T47D (cell line): Measurements from ENCODE around the gene PSAP.
"Not testable (repeated sequence)": the region's sequence is repeated elsewhere in the genome, so short reads cannot be mapped to it uniquely, and the experiment has no call there.

ENCODE experiments used
- DNase-seq, 2 experiments: peaks; one replicate each; pipeline versions ENCODE4 v3.0.0 to v3.0.0-alpha.2; 2011 to 2012; ENCODE audit warnings: low read depth in 1 of 2, low spot score in 1 of 2
- JUND ChIP-seq: IDR thresholded peaks from 2 replicates; pipeline ENCODE4 v1.6.1; 2012; ENCODE audit warnings: low read depth
- in situ Hi-C: cut with HindIII; loops from 2 replicates; pipeline ENCODE4 v1.10.0; 2016; ENCODE audit warnings: low sequenced_read_pairs, low pct_unique_long_range_greater_than_20kb

Gene PSAP

GRCh38 chr10:71864911-71865361, 13.9 kb upstream of the PSAP start:
- in situ Hi-C loops = no loop called here
- DNase-seq = no peak

GRCh38 chr10:71863203-71863602, 12.2 kb upstream of the PSAP start:
- in situ Hi-C loops = no loop called here
- DNase-seq = no peak
- no peak for TF ChIP-seq JUND

More at GRCh38 chr10:71864911-71865361, 13.9 kb upstream of the PSAP start:
- TF ChIP-seq JUND = no peak

GRCh38 chr10:71860243-71861029, 9.4 kb upstream of the PSAP start:
- no peak for TF ChIP-seq JUND
- in situ Hi-C loops = no loop called here
- peak in 1 of 2 experiments; percentile 70 for DNase-seq

GRCh38 chr10:71857934-71858890, 7.2 kb upstream of the PSAP start:
- no peak for DNase-seq
- no peak for TF ChIP-seq JUND
- in situ Hi-C loops = no loop called here

- no peak for TF ChIP-seq JUND
- in situ Hi-C loops = no loop called here
- DNase-seq = no peak
Observed at GRCh38 chr10:71856619-71857018, 5.6 kb upstream of the PSAP start.

GRCh38 chr10:71854031-71854430, 3.0 kb upstream of the PSAP start:
- TF ChIP-seq JUND = no peak
- peak in 1 of 2 experiments; percentile 43 for DNase-seq
- in situ Hi-C loops = no loop called here

- DNase-seq = no peak
- no peak for TF ChIP-seq JUND
- in situ Hi-C loops = no loop called here
Observed at GRCh38 chr10:71852355-71852937, 1.4 kb upstream of the PSAP start.

- in situ Hi-C loops, DNase-seq: not testable (repeated sequence)
Observed at GRCh38 chr10:71851465-71852095, 529 bp upstream of the PSAP start.

- no peak for TF ChIP-seq JUND
- in situ Hi-C loops = no loop called here
- DNase-seq = no peak
Observed at GRCh38 chr10:71850021-71850742, 869 bp downstream of the PSAP start.

- DNase-seq = no peak
- no peak for TF ChIP-seq JUND
- in situ Hi-C loops = no loop called here
Observed at GRCh38 chr10:71849461-71849908, 1.6 kb downstream of the PSAP start.

- in situ Hi-C loops = no loop called here
- no peak for TF ChIP-seq JUND
- DNase-seq = no peak
Observed at GRCh38 chr10:71848325-71849275, 2.5 kb downstream of the PSAP start.
